Medulla oblongata (tissue), 1 donor: Measurements from ENCODE around the gene ATP6V1C2.
"Not testable (repeated sequence)": the region's sequence is repeated elsewhere in the genome, so short reads cannot be mapped to it uniquely, and the experiment has no call there.

ENCODE experiments used
- DNase-seq: peaks from one replicate; pipeline ENCODE4 v3.0.0-alpha.2; 2015; ENCODE audit errors: extremely low spot score

Gene ATP6V1C2

DNA sequence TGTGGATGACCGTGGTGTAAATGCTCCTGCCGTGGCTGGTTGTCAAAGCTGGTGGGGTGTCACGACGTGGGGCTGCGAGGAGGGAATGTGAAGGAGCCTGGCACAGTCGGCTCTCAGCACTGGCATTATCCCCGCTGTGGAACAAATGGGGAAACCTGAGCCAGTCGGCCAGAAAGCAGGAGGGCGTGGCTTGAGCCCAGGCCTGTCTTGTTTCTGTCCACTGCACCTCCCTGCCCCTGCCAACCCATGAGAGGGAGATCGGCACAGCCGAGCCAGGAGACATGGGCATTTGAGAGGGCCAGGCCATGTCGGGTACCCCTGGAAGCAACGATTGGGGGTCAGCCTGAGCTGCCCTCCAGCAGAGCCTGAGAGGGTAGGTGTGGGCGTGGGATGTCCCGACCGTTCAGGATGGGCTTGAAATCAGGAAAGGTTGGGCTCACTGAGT lies 46.7 kb downstream of the ATP6V1C2 start:
- DNase-seq: no peak

GRCh38 chr2:10770956-10771750 lies 49.7 kb downstream of the ATP6V1C2 start:
- DNase-seq: no peak

DNA sequence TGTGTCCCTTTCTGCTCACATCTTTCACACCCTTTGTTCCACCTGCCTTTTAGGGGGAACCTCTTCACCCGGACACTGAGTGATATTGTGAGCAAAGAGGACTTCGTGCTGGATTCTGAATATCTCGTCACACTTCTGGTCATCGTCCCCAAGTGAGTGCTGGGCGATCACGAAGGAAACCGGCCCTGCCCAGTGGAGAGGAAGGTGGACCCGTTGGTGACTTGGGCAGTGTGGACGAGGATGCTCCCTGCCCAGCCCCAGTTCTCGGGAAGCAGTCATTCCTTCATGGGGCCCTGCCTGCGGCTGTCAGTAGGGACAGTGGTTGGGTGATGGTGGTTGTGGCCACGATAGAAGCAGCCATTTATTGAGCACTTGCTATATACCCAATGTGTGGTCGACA lies 50.4 kb downstream of the ATP6V1C2 start:
- DNase-seq: no peak

- DNase-seq: no peak
These were observed 50.9 kb downstream of the ATP6V1C2 start for GRCh38 chr2:10772201-10772867.

GRCh38 chr2:10772868-10773215 lies 51.4 kb downstream of the ATP6V1C2 start:
- peak; percentile 13 for DNase-seq

- DNase-seq: no peak
These were observed 52.5 kb downstream of the ATP6V1C2 start for GRCh38 chr2:10773821-10774341.

- DNase-seq: no peak
These were observed 53.0 kb downstream of the ATP6V1C2 start for GRCh38 chr2:10774394-10774793.

DNA sequence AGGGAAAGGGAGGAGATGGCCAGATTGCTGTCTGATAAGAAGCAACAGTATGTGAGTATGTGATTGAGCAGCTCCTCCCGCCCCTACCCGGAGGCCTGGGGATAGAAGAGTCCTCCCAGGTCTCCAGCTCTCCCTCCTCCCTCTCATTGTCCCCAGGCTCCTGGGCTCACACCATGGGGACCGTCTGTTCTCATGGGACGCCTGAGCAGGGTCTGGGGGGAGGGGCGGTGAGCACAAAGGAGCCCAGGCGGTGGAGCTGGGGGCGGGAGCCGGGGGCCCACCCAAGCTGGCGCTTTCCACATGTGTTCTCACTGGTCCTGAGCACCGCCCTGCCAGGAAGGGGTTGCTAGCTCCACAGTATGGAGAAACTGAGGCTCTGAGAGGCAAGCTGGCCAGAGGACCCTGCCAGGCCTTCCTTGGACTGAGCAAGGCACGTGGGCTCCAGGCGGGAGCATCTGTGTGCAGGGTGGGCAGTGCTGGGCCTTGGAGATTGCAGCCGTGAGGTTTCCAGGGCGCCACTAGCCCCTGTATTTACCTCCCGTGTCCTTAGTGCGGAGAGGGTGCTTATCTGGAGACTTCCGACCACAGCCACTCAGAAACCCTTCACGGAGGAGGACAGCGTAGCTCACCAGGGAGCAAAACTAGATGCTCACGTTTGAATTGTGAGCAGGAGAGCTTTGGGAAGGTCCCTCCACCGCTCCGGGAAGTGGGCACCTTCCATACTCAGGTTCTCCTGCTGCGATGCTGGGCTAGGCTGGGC lies 53.8 kb downstream of the ATP6V1C2 start:
- DNase-seq: no peak

- no peak for DNase-seq
These were observed 54.4 kb downstream of the ATP6V1C2 start for GRCh38 chr2:10775831-10776230.

DNA sequence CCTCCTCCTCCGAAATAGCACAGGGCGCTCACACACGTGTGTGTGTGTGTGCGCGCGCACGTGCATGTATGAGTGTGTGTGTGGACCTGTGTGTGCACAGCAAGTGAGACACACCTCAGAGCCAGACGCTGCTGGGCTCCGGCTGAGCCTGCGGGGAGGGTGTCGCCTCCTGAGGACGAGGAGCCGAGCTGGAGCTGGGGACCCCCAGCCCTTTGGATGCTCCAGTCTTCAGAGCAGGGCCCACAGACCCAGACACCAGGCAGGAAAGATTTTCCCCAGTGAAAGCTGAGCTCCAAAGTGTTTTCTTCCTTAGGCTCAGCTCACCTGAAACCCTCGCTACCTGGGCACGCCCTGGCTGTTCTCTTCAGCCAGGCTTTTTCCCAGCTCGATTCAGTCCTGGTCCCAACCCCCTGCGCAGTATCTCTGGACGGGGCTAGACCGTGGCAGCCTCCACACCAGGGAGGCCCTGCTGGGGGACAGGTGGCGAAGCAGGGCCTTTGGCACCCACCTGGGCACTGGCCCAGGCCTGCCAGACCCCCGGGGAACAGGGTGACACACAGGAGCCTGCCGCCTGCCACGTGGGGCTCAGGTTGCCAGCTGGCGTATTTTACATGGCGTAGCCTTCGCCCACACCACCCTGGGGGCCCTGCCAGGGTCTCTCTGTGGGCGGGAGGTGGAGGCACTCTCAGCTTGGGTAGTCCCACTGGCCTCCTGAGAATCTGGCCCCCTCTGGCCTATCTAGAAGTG lies 55.0 kb downstream of the ATP6V1C2 start:
- no peak for DNase-seq

- DNase-seq: no peak
These were observed 55.8 kb downstream of the ATP6V1C2 start for GRCh38 chr2:10777111-10777841.

GRCh38 chr2:10777842-10778723 lies 56.7 kb downstream of the ATP6V1C2 start:
- no peak for DNase-seq

GRCh38 chr2:10778724-10779115 lies 57.3 kb downstream of the ATP6V1C2 start:
- DNase-seq: no peak

DNA sequence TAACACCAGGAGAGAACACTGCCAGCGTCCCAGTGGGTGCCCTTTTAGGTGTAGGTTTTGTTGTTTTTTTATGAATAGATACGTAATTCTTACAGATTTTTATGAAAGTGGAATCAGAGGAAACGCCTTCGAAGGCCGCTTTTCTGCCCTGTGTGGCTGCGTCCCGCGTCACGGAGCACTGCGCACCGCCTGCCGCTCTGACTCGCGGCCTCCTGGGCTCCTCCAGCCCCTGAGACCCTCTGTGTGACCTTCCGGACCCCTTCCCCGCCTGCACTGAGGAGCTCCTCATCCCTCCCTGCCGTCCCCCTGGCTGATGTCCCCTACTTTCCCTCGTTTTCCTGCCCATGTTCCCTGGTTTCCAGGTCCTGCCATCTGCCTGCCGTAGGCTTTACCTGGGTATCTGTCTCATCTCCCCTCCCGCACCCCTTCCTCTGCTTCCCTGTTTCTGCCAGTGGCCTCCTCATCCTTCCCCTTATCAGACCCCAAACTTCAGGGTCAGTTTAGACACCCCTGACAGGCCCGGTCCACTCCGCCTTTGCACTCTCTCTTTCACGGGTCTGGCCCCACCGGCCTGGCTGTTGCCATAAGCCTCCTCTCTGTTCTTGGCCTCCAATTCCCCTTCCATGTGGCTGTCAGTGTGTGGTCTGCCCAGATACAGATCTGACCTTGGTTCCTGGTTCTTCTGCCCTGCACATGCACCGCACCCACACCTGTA lies 58.5 kb downstream of the ATP6V1C2 start:
- DNase-seq: no peak

DNA sequence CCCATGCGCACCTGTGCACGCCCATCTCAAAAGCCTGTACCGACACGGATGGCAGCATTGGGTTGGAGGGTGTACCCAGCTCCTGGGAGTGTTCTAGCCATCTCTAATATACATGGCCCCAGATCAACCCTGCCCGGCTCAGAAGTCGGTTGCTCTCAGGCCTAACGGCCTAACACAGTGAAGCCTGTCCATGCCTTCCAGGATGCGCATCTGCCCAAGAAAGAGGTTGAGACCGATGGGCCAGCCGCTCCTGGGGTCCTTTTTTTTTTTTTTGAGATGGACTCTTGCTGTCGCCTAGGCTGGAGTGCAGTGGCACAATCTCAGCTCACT lies 59.0 kb downstream of the ATP6V1C2 start:
- DNase-seq: no peak

- DNase-seq: not testable (repeated sequence)
These were observed 59.4 kb downstream of the ATP6V1C2 start for GRCh38 chr2:10780821-10781220.

DNA sequence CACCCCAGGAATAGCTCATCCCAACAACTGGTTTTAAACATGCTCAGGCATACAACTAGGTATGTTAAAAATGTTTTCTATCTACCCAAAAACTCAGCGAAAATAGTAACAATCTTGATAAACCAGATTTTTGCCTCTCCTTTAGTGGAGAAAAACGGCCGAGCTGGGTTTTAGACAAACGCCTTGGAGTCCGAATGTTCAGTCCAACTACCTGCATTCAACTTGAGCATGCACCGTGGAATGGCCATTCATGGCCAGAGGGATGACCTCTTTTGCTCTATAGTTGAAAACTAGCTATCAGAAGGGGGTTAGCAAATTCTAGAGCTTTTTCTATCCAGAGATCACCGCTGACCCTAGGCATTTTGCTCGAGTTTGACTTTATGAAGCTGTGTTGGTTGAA lies 60.3 kb downstream of the ATP6V1C2 start:
- DNase-seq: no peak

- no peak for DNase-seq
These were observed 62.0 kb downstream of the ATP6V1C2 start for GRCh38 chr2:10783421-10783820.

DNA sequence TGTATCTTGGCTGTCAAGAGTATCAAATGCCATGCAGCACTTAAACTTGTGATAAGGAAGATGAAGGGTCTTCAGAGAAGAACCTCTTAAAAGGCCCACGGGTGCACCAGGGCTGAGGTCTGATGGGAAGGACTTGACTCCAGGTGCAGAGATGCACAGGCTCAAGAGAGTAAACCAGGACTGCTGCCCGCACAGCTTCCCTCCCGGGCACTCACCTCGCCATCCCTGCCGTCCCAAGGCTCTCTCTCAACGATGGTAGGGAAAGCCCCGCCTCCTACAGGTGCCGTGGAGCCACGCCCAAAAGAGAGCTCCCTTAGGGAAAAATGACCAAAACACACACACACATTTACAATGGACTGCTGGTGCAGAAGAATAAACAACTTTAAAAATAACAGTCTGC lies 63.3 kb downstream of the ATP6V1C2 start:
- DNase-seq: no peak
